Thyroid gland (tissue), 4 donors: ENCODE data around the gene INPP4B.

Experiments used
- CTCF ChIP-seq, 6 experiments: fragments of 200-600 bp in 3 of 6; fragments of 450-650 bp in 3 of 6; sonication (generic) in 3 of 6; IDR thresholded peaks; one replicate each; pipeline ENCODE4 v1.5.1; 2016 to 2019; ENCODE audit warnings: antibody characterized with exemption in 6 of 6, mild to moderate bottlenecking in 2 of 6, inconsistent platforms in 1 of 6, moderate library complexity in 1 of 6
- POLR2A ChIP-seq, 2 donors: fragments of 450-650 bp; IDR thresholded peaks; one replicate each; pipeline ENCODE4 v1.6.1; 2017; ENCODE audit warnings: antibody characterized with exemption in 2 of 2, mild to moderate bottlenecking in 2 of 2, moderate library complexity in 1 of 2

- TF ChIP-seq CTCF (IDR thresholded peaks at IDR 0.05) (no peak), POLR2A (IDR thresholded peaks at IDR 0.05) (no peak)
Observed at GRCh38 chr4:142064181-142064580, 781.9 kb downstream of the INPP4B start.
